ENCODE results near the gene TMPRSS11D. TPM values are rescaled to one million over a fixed set of nuclear protein-coding genes. Genes with fewer than 3 reads are reported as not detected.

The TMPRSS11D gene
- polyA plus RNA-seq (2013): 0.07 TPM

DNA sequence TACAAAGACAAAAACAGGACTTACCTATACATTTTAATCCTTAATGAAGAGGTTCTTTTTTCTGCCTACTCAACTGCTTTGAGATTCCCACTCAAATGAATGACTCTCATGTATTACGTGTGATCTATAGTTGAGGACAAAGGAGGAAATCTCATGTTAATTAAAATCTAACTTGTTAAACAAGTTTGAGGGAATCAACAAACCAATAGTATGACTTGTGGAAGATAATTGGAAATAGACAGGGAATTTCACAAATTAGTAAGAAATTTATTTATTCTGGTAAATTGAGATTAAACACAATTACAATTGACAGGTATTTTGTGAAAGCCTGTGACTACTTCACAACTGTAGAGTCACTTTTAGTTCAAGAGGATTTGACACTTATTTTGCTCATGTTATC lies at the start of gene TMPRSS11D:
Gene TMPRSS11D, minus strand, starts transcription at position 101 of the 400 bp plus-strand sequence. Its CDS starts 69 bp downstream, at position 32.
- ChIA-PET CTCF (interaction anchor here (1.5 to 2.0 kb wide), 2 partner anchors 9 to 14 kb away, joined by 3 to 6 read pairs; no protein-coding TSS in a partner anchor), POLR2A (no interaction called here)
- Histone ChIP-seq H3K27ac (ENCODE audit: insufficient read depth in 1 of 2, low read depth in 1 of 2, low read length in 2 of 2, poor library complexity in 1 of 2, severe bottlenecking in 2 of 2) (no peak within 1 kb of the TSS), H3K9me3 (ENCODE audit: control extremely low read depth in 1 of 5, control insufficient read depth in 4 of 5, insufficient read depth in 2 of 5, low read depth in 1 of 5, low read length in 4 of 5) (no peaks in the 10 kb centered on the region), H3K36me3 (ENCODE audit: control insufficient read depth in 4 of 4, insufficient read depth in 4 of 4, low read length in 3 of 4) (no peaks in the 10 kb centered on the region), H3K4me1 (ENCODE audit: control extremely low read depth in 1 of 4, control insufficient read depth in 4 of 4, insufficient read depth in 4 of 4, low read length in 3 of 4) (peaks cover 8 to 20% (median 18%) of the 10 kb centered on the region in 4 experiments), H3K27me3 (replicated peaks in 2 of 5; ENCODE audit: control insufficient read depth in 4 of 5, insufficient read depth in 5 of 5, low read length in 4 of 5) (no peaks in the 10 kb centered on the region), H3K4me3 (ENCODE audit: control insufficient read depth in 1 of 7, extremely low read depth in 1 of 7, insufficient read depth in 4 of 7, low read depth in 2 of 7, low read length in 6 of 7) (no peak within 1 kb of the TSS)
- no CpG with 5 or more reads among the region's 1 CpG for WGBS (ENCODE audit: insufficient coverage)
- DNase-seq: no peak

- peaks cover 7 to 28% (median 19%) of the 10 kb centered on the region in 4 experiments for H3K4me1 ChIP-seq (ENCODE audit: control extremely low read depth in 1 of 4, control insufficient read depth in 4 of 4, insufficient read depth in 4 of 4, low read length in 3 of 4)
- no peaks in the 10 kb centered on the region for H3K36me3 ChIP-seq (ENCODE audit: control insufficient read depth in 4 of 4, insufficient read depth in 4 of 4, low read length in 3 of 4)
- no peaks in the 10 kb centered on the region for H3K9me3 ChIP-seq (ENCODE audit: control extremely low read depth in 1 of 5, control insufficient read depth in 4 of 5, insufficient read depth in 2 of 5, low read depth in 1 of 5, low read length in 4 of 5)
- H3K27me3 ChIP-seq (replicated peaks in 2 of 5; ENCODE audit: control insufficient read depth in 4 of 5, insufficient read depth in 5 of 5, low read length in 4 of 5): no peaks in the 10 kb centered on the region
- H3K4me3 ChIP-seq (ENCODE audit: control insufficient read depth in 1 of 7, extremely low read depth in 1 of 7, insufficient read depth in 4 of 7, low read depth in 2 of 7, low read length in 6 of 7): no peak overlapping the region
- CTCF ChIA-PET: interaction anchor here (1.2 kb wide), 1 partner anchor 347 kb away, joined by 3 read pairs; no protein-coding TSS in a partner anchor
- 100% methylated on average over 1 of the region's 5 CpGs for WGBS (ENCODE audit: insufficient coverage)
- no peak for DNase-seq
- no peak overlapping the region for H3K27ac ChIP-seq (ENCODE audit: insufficient read depth in 1 of 2, low read depth in 1 of 2, low read length in 2 of 2, poor library complexity in 1 of 2, severe bottlenecking in 2 of 2)
- POLR2A ChIA-PET: no interaction called here
Measured at GRCh38 chr4:67933038-67933437, 49.2 kb upstream of the TMPRSS11D start.

DNA sequence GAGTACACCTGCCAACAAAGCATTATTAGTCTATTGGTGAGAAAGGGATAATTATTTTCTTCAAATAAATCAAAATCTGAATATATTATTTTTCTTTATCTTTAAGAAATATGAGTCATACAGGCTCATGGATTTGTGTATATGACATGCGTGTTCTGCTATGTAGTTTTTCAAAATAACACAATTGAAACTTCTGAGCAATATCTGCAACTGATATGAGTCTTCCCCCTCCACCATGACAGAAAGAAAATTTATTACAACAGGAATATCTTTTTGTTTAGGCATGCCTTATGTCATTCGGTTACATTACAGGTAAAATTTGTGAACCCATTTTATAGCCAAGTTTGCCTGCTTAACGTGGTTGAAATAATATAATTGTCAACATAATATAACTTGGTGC lies 47.5 kb upstream of the TMPRSS11D start:
- DNase-seq: no peak
- POLR2A ChIA-PET: no interaction called here

GRCh38 chr4:67929426-67929825 lies 45.6 kb upstream of the TMPRSS11D start:
- no peak overlapping the region for H3K27ac ChIP-seq (ENCODE audit: insufficient read depth in 1 of 2, low read depth in 1 of 2, low read length in 2 of 2, poor library complexity in 1 of 2, severe bottlenecking in 2 of 2)
- ChIA-PET POLR2A (no interaction called here), CTCF (interaction anchor here (1.1 to 2.0 kb wide), 4 partner anchors 9 to 245 kb away, joined by 3 to 6 read pairs (median 4); no protein-coding TSS in a partner anchor)

More for the DNA sequence above, 47.5 kb upstream of the TMPRSS11D start:
- CTCF ChIA-PET: no interaction called here
- no peaks in the 10 kb centered on the region for H3K36me3 ChIP-seq (ENCODE audit: control insufficient read depth in 4 of 4, insufficient read depth in 4 of 4, low read length in 3 of 4)
- H3K27ac ChIP-seq (ENCODE audit: insufficient read depth in 1 of 2, low read depth in 1 of 2, low read length in 2 of 2, poor library complexity in 1 of 2, severe bottlenecking in 2 of 2): no peak overlapping the region
- H3K9me3 ChIP-seq (ENCODE audit: control extremely low read depth in 1 of 5, control insufficient read depth in 4 of 5, insufficient read depth in 2 of 5, low read depth in 1 of 5, low read length in 4 of 5): peaks cover 0 to 4% (median 0%) of the 10 kb centered on the region in 5 experiments
- no peak overlapping the region for H3K4me3 ChIP-seq (ENCODE audit: control insufficient read depth in 1 of 7, extremely low read depth in 1 of 7, insufficient read depth in 4 of 7, low read depth in 2 of 7, low read length in 6 of 7)
- H3K27me3 ChIP-seq (replicated peaks in 2 of 5; ENCODE audit: control insufficient read depth in 4 of 5, insufficient read depth in 5 of 5, low read length in 4 of 5): no peaks in the 10 kb centered on the region
- WGBS (ENCODE audit: insufficient coverage): 100% methylated on average over 2 of the region's 3 CpGs
- H3K4me1 ChIP-seq (ENCODE audit: control extremely low read depth in 1 of 4, control insufficient read depth in 4 of 4, insufficient read depth in 4 of 4, low read length in 3 of 4): peaks cover 7 to 28% (median 19%) of the 10 kb centered on the region in 4 experiments

DNA sequence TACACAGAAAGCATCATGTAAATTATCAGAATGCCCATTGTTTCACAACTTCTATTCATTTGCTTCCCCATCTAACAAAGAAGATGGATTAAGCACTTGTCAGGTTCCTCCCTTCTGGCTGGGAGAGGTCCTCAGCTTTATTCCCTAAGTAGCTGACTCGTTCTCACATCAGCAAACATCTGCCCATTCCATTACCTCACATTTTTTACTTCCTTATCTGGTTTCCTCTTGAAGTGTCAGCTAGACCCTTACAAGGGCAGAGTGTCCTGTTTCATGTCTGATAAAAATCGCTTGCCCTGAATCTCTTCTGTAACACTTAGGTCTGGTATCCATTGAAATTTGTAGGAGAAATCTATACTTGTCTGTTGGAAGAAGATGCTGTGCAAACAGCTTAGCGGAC lies 44.7 kb upstream of the TMPRSS11D start:
- Histone ChIP-seq H3K27ac (ENCODE audit: insufficient read depth in 1 of 2, low read depth in 1 of 2, low read length in 2 of 2, poor library complexity in 1 of 2, severe bottlenecking in 2 of 2) (no peak overlapping the region), H3K36me3 (ENCODE audit: control insufficient read depth in 4 of 4, insufficient read depth in 4 of 4, low read length in 3 of 4) (no peaks in the 10 kb centered on the region), H3K4me1 (ENCODE audit: control extremely low read depth in 1 of 4, control insufficient read depth in 4 of 4, insufficient read depth in 4 of 4, low read length in 3 of 4) (peaks cover 0 to 8% (median 6%) of the 10 kb centered on the region in 4 experiments), H3K9me3 (ENCODE audit: control extremely low read depth in 1 of 5, control insufficient read depth in 4 of 5, insufficient read depth in 2 of 5, low read depth in 1 of 5, low read length in 4 of 5) (peaks cover 0 to 4% (median 0%) of the 10 kb centered on the region in 5 experiments), H3K27me3 (replicated peaks in 2 of 5; ENCODE audit: control insufficient read depth in 4 of 5, insufficient read depth in 5 of 5, low read length in 4 of 5) (no peaks in the 10 kb centered on the region), H3K4me3 (ENCODE audit: control insufficient read depth in 1 of 7, extremely low read depth in 1 of 7, insufficient read depth in 4 of 7, low read depth in 2 of 7, low read length in 6 of 7) (no peak overlapping the region)
- ChIA-PET CTCF (interaction anchor here (1.1 to 2.0 kb wide), 4 partner anchors 10 to 246 kb away, joined by 3 to 8 read pairs (median 5); no protein-coding TSS in a partner anchor), POLR2A (no interaction called here)
- 33% methylated on average over 3 of the region's 3 CpGs for WGBS (ENCODE audit: insufficient coverage)
- DNase-seq: peak; percentile 20 to 74 (median 71)

More at GRCh38 chr4:67929426-67929825, 45.6 kb upstream of the TMPRSS11D start:
- Histone ChIP-seq H3K9me3 (ENCODE audit: control extremely low read depth in 1 of 5, control insufficient read depth in 4 of 5, insufficient read depth in 2 of 5, low read depth in 1 of 5, low read length in 4 of 5) (peaks cover 0 to 4% (median 0%) of the 10 kb centered on the region in 5 experiments), H3K36me3 (ENCODE audit: control insufficient read depth in 4 of 4, insufficient read depth in 4 of 4, low read length in 3 of 4) (no peaks in the 10 kb centered on the region), H3K4me3 (ENCODE audit: control insufficient read depth in 1 of 7, extremely low read depth in 1 of 7, insufficient read depth in 4 of 7, low read depth in 2 of 7, low read length in 6 of 7) (no peak overlapping the region), H3K27me3 (replicated peaks in 2 of 5; ENCODE audit: control insufficient read depth in 4 of 5, insufficient read depth in 5 of 5, low read length in 4 of 5) (no peaks in the 10 kb centered on the region), H3K4me1 (ENCODE audit: control extremely low read depth in 1 of 4, control insufficient read depth in 4 of 4, insufficient read depth in 4 of 4, low read length in 3 of 4) (peaks cover 0 to 17% (median 9%) of the 10 kb centered on the region in 4 experiments)
- no peak for DNase-seq
- no CpG with 5 or more reads among the region's 3 CpGs for WGBS (ENCODE audit: insufficient coverage)

DNA sequence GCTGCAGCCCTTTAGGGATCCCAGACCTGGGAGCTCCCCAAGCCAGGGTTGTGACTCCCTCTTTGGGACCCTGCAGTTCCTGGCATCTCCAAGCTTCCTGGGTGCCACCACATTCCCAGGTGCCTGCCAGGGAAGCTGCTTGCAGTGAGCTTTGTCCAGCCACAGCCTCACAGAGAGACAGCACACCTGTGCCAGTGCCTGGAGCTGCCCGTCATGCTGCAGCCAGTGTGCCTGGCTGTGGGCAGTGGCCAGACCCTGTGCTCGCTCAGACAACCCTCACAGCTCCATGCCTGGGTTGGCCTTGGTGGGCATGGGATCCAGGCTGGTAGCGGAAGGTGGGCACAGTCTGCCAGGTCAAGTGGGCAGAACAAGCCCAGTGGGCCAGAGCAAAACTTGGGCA lies 43.4 kb upstream of the TMPRSS11D start:
- 100% methylated on average over 3 of the region's 3 CpGs for WGBS (ENCODE audit: insufficient coverage)
- POLR2A ChIA-PET: no interaction called here

GRCh38 chr4:67926485-67926884 lies 42.7 kb upstream of the TMPRSS11D start:
- no peak for DNase-seq
- Histone ChIP-seq H3K9me3 (ENCODE audit: control extremely low read depth in 1 of 5, control insufficient read depth in 4 of 5, insufficient read depth in 2 of 5, low read depth in 1 of 5, low read length in 4 of 5) (peaks cover 0 to 4% (median 0%) of the 10 kb centered on the region in 5 experiments), H3K36me3 (ENCODE audit: control insufficient read depth in 4 of 4, insufficient read depth in 4 of 4, low read length in 3 of 4) (no peaks in the 10 kb centered on the region), H3K4me1 (ENCODE audit: control extremely low read depth in 1 of 4, control insufficient read depth in 4 of 4, insufficient read depth in 4 of 4, low read length in 3 of 4) (peaks cover 0 to 8% (median 5%) of the 10 kb centered on the region in 4 experiments), H3K4me3 (ENCODE audit: control insufficient read depth in 1 of 7, extremely low read depth in 1 of 7, insufficient read depth in 4 of 7, low read depth in 2 of 7, low read length in 6 of 7) (no peak overlapping the region), H3K27ac (ENCODE audit: insufficient read depth in 1 of 2, low read depth in 1 of 2, low read length in 2 of 2, poor library complexity in 1 of 2, severe bottlenecking in 2 of 2) (no peak overlapping the region), H3K27me3 (replicated peaks in 2 of 5; ENCODE audit: control insufficient read depth in 4 of 5, insufficient read depth in 5 of 5, low read length in 4 of 5) (no peaks in the 10 kb centered on the region)
- ChIA-PET POLR2A (no interaction called here), CTCF (interaction anchor here (0.9 to 1.0 kb wide), 2 partner anchors 12 to 17 kb away, joined by 3 to 4 read pairs; no protein-coding TSS in a partner anchor)
- 100% methylated on average over 5 of the region's 7 CpGs for WGBS (ENCODE audit: insufficient coverage)

More for the DNA sequence above, 43.4 kb upstream of the TMPRSS11D start:
- Histone ChIP-seq H3K36me3 (ENCODE audit: control insufficient read depth in 4 of 4, insufficient read depth in 4 of 4, low read length in 3 of 4) (no peaks in the 10 kb centered on the region), H3K27me3 (replicated peaks in 2 of 5; ENCODE audit: control insufficient read depth in 4 of 5, insufficient read depth in 5 of 5, low read length in 4 of 5) (no peaks in the 10 kb centered on the region), H3K27ac (ENCODE audit: insufficient read depth in 1 of 2, low read depth in 1 of 2, low read length in 2 of 2, poor library complexity in 1 of 2, severe bottlenecking in 2 of 2) (no peak overlapping the region), H3K9me3 (ENCODE audit: control extremely low read depth in 1 of 5, control insufficient read depth in 4 of 5, insufficient read depth in 2 of 5, low read depth in 1 of 5, low read length in 4 of 5) (peaks cover 0 to 4% (median 0%) of the 10 kb centered on the region in 5 experiments), H3K4me1 (ENCODE audit: control extremely low read depth in 1 of 4, control insufficient read depth in 4 of 4, insufficient read depth in 4 of 4, low read length in 3 of 4) (peaks cover 0 to 8% (median 5%) of the 10 kb centered on the region in 4 experiments), H3K4me3 (ENCODE audit: control insufficient read depth in 1 of 7, extremely low read depth in 1 of 7, insufficient read depth in 4 of 7, low read depth in 2 of 7, low read length in 6 of 7) (no peak overlapping the region)
- CTCF ChIA-PET: interaction anchor here (0.9 to 2.0 kb wide), 3 partner anchors 9 to 18 kb away, joined by 3 to 8 read pairs (median 4); no protein-coding TSS in a partner anchor
- DNase-seq: no peak

All from common myeloid progenitor, CD34-positive (primary cell).